Pancreas (tissue), 10 donors: ENCODE results near the gene KLK15. TPM values are rescaled to one million over a fixed set of nuclear protein-coding genes. Genes with fewer than 3 reads are reported as not detected.

ENCODE experiments used
- ATAC-seq, 4 donors: fragments of 200-7000 bp; cut with Tn5 transposase; one replicate each; pipeline versions ENCODE4 v1.8.0 to v1.9.1; 2020; ENCODE audit warnings: mild to moderate bottlenecking in 4 of 4, moderate library complexity in 4 of 4
- DNase-seq, 6 donors: peaks; one replicate each; pipeline ENCODE4 v3.0.0-alpha.2; 2020
- FAIRE-seq: peaks from 2 replicates; lab custom pipeline; 2012; peaks lifted over from hg19 to GRCh38; lab: Jason Lieb, UNC
- H3K27ac ChIP-seq, 4 donors: fragments of 200-600 bp; sonication (generic); 1 replicate in 3 of 4; 2 replicates in 1 of 4; pipeline versions ENCODE4 v1.5.0 to v1.8.0; 2020
- H3K27me3 ChIP-seq, 4 donors: fragments of 200-600 bp; one replicate each; pipeline ENCODE4 v1.8.0; 2021
- H3K36me3 ChIP-seq, 3 donors: fragments of 200-600 bp; sonication (generic) in 1 of 3; one replicate each; pipeline versions ENCODE4 v1.5.0 to v1.8.0; 2020 to 2021
- H3K4me1 ChIP-seq, 3 donors: fragments of 200-600 bp; one replicate each; pipeline ENCODE4 v1.8.0; 2021
- H3K4me3 ChIP-seq, 4 donors: fragments of 200-600 bp; sonication (generic) in 2 of 4; one replicate each; pipeline versions ENCODE4 v1.5.0 to v1.8.0; 2020 to 2021
- H3K9me3 ChIP-seq, 4 donors: fragments of 200-600 bp; one replicate each; pipeline ENCODE4 v1.8.0; 2021
- WGBS, 2 donors: extraction: QIAGEN DNeasy Blood & Tissue Kit; methylation state at CpG; one replicate each; pipeline ENCODE4 v1.1.7; 2013; 5-methylcytosine and 5-hydroxymethylcytosine counted together
- intact Hi-C, 3 donors: fragments of 100-400 bp; cut with DNase I; formaldehyde crosslinking; loops; one replicate each; pipeline versions ENCODE4 v1.11.1 to v1.14.2; 2022
- polyA plus RNA-seq, 2 donors: library from polyadenylated mRNA; stranded (reverse); fragments of 200-250 nt; gene quantifications; one replicate each; pipeline ENCODE4 v1.2.3, GENCODE V29; 2013
- total RNA-seq, 6 donors: library from RNA; stranded (reverse); fragmentation: NEBNext Ultra II Directional in 4 of 6; extraction: Animal tissue kit (Norgen Biotek cat#: 25700) in 4 of 6; gene quantifications; one replicate each; pipeline versions ENCODE4 v1.2.1 to v1.2.4, GENCODE V29; 2021 to 2023
- TF ChIP-seq, protein P1 (sequence below), 4 donors: fragments of 200-600 bp; sonication (generic) in 3 of 4; IDR thresholded peaks; one replicate each; pipeline versions ENCODE4 v1.5.0 to v1.8.0; 2021; ENCODE audit warnings: antibody characterized with exemption in 4 of 4
- donor health status: healthy with polysubstance abuse.
- donor health status: DM: no; HTN: no; CAD: no; lungs with moderate emphysema.
- donor health status: DM: no; HTN: no; CAD: no.
- donor health status: control.
- donor health status: control.
- donor health status: Bipolar disorder and iron deficiency.
- donor health status: DM: yes; HTN: yes; CAD: no.
- donor health status: DM: no; HTN: no; CAD: no.
- donor health status: DM: no; HTN: no; CAD: no.
- donor health status: DM: yes; HTN: yes; CAD: no.

Gene KLK15
- total and polyA plus RNA-seq, 8 donors: 0.07 to 0.27 TPM; not detected in 6

DNA sequence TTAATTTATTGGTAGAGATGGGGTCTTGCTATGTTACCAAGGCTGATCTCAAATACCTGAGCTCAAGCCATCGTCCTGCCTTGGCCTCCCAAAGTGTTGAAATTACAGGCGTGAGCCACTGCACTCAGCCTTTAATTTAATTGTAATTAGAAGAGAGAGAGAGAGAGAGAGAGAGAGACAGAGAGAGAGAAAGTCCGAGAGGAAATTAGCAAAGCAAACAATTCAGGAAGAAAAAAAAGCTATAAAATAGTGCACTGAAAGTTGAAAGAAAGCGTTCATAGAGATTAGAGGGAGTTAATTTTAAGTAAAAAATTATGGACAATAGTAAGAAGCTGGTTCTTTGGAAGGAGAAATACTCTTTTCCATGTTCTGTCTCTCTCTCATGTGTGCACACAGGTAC, 56.1 kb downstream of the KLK15 start:
- no peak for FAIRE-seq
- ATAC-seq: no peak
- H3K4me3 ChIP-seq: no peak overlapping the region
- intact Hi-C loops: no loop called here
- WGBS, 2 donors: 24 to 30% methylated on average over 4 of the region's 4 CpGs
- TF ChIP-seq, protein P1, sequence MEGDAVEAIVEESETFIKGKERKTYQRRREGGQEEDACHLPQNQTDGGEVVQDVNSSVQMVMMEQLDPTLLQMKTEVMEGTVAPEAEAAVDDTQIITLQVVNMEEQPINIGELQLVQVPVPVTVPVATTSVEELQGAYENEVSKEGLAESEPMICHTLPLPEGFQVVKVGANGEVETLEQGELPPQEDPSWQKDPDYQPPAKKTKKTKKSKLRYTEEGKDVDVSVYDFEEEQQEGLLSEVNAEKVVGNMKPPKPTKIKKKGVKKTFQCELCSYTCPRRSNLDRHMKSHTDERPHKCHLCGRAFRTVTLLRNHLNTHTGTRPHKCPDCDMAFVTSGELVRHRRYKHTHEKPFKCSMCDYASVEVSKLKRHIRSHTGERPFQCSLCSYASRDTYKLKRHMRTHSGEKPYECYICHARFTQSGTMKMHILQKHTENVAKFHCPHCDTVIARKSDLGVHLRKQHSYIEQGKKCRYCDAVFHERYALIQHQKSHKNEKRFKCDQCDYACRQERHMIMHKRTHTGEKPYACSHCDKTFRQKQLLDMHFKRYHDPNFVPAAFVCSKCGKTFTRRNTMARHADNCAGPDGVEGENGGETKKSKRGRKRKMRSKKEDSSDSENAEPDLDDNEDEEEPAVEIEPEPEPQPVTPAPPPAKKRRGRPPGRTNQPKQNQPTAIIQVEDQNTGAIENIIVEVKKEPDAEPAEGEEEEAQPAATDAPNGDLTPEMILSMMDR (IDR thresholded peaks at IDR 0.05): no peak
- H3K4me1 ChIP-seq: no peaks in the 10 kb centered on the region
- H3K36me3 ChIP-seq: no peaks in the 10 kb centered on the region
- no peaks in the 10 kb centered on the region for H3K9me3 ChIP-seq
- H3K27ac ChIP-seq: no peak overlapping the region
- DNase-seq: no peak
- H3K27me3 ChIP-seq: peaks cover 0 to 36% (median 14%) of the 10 kb centered on the region in 4 donors

GRCh38 chr19:50776131-50776530, 57.2 kb downstream of the KLK15 start:
- ATAC-seq (no peak), DNase-seq (no peak), FAIRE-seq (no peak)
- Histone ChIP-seq H3K9me3 (no peaks in the 10 kb centered on the region), H3K27me3 (peaks cover 0 to 36% (median 11%) of the 10 kb centered on the region in 4 donors), H3K4me1 (no peaks in the 10 kb centered on the region), H3K27ac (no peak overlapping the region), H3K4me3 (no peak overlapping the region), H3K36me3 (no peaks in the 10 kb centered on the region)
- TF ChIP-seq, protein P1 (IDR thresholded peaks at IDR 0.05): no peak
- intact Hi-C loops: no loop called here
- 66 to 68% methylated on average over 5 of the region's 5 CpGs for WGBS, 2 donors

Other genes starting within 250 kb of the KLK15 start
- under 1 TPM; 0.09 to 0.63 (median 0.37) TPM for gene SYT3, start 193.7 kb downstream of the KLK15 start, total RNA-seq
- gene SYT3, start 193.7 kb downstream of the KLK15 start, polyA plus RNA-seq: under 1 TPM; 0.30 to 0.94 TPM
- gene C19orf81, start 184.1 kb downstream of the KLK15 start, total RNA-seq: 1 to 10 TPM in 1 of 6 donors, under 1 TPM in 3, not detected in 2; 0.69 to 1.2 (median 0.92) TPM
- under 1 TPM in 1 of 2 donors, not detected in 1; 0.40 TPM for gene C19orf81, start 184.1 kb downstream of the KLK15 start, polyA plus RNA-seq
- gene SHANK1, start 113.8 kb downstream of the KLK15 start, total RNA-seq: under 1 TPM in 5 of 6 donors, not detected in 1; 0.06 to 0.69 (median 0.19) TPM
- gene SHANK1, start 113.8 kb downstream of the KLK15 start, polyA plus RNA-seq: under 1 TPM; 0.12 to 0.19 TPM
- gene CLEC11A, start 110.2 kb downstream of the KLK15 start, total RNA-seq: 10 to 100 TPM in 1 of 6 donors, 1 to 10 TPM in 5; 1.3 to 14.6 (median 2.5) TPM
- 1 to 10 TPM; 4.7 to 7.4 TPM for gene CLEC11A, start 110.2 kb downstream of the KLK15 start, polyA plus RNA-seq
- not detected for gene GPR32, start 63.1 kb downstream of the KLK15 start, total RNA-seq
- gene GPR32, start 63.1 kb downstream of the KLK15 start, polyA plus RNA-seq: not detected
- not detected for gene ACP4, start 43.2 kb downstream of the KLK15 start, total RNA-seq
- gene ACP4, start 43.2 kb downstream of the KLK15 start, polyA plus RNA-seq: not detected
- 1,000 to 10,000 TPM in 3 of 6 donors, 100 to 1,000 TPM in 3; 607 to 1,981 (median 1,041) TPM for gene KLK1, start 9.8 kb downstream of the KLK15 start, total RNA-seq
- 100 to 1,000 TPM; 683 to 756 TPM for gene KLK1, start 9.8 kb downstream of the KLK15 start, polyA plus RNA-seq
- not detected for gene KLK3, start 21.3 kb upstream of the KLK15 start, total RNA-seq
- gene KLK3, start 21.3 kb upstream of the KLK15 start, polyA plus RNA-seq: under 1 TPM; 0.05 to 0.27 TPM
- gene KLK2, start 39.9 kb upstream of the KLK15 start, total RNA-seq: not detected
- under 1 TPM; 0.09 to 0.27 TPM for gene KLK2, start 39.9 kb upstream of the KLK15 start, polyA plus RNA-seq
- gene KLK4, start 77.8 kb upstream of the KLK15 start, total RNA-seq: under 1 TPM in 1 of 6 donors, not detected in 5; 0.41 TPM
- not detected for gene KLK4, start 77.8 kb upstream of the KLK15 start, polyA plus RNA-seq
- gene KLK5, start 119.5 kb upstream of the KLK15 start, total RNA-seq: not detected
- under 1 TPM in 1 of 2 donors, not detected in 1; 0.11 TPM for gene KLK5, start 119.5 kb upstream of the KLK15 start, polyA plus RNA-seq
- gene KLK6, start 136.0 kb upstream of the KLK15 start, total RNA-seq: not detected
- not detected for gene KLK6, start 136.0 kb upstream of the KLK15 start, polyA plus RNA-seq
- not detected for gene KLK7, start 150.3 kb upstream of the KLK15 start, total RNA-seq
- gene KLK7, start 150.3 kb upstream of the KLK15 start, polyA plus RNA-seq: under 1 TPM in 1 of 2 donors, not detected in 1; 0.46 TPM
- gene KLK8, start 168.0 kb upstream of the KLK15 start, total RNA-seq: not detected
- not detected for gene KLK8, start 168.0 kb upstream of the KLK15 start, polyA plus RNA-seq
- gene KLK10, start 186.1 kb upstream of the KLK15 start, total RNA-seq: 1 to 10 TPM in 1 of 6 donors, under 1 TPM in 5; 0.15 to 1.7 (median 0.44) TPM
- gene KLK10, start 186.1 kb upstream of the KLK15 start, polyA plus RNA-seq: under 1 TPM; 0.53 to 0.63 TPM
- gene KLK11, start 193.0 kb upstream of the KLK15 start, total RNA-seq: 10 to 100 TPM in 4 of 6 donors, 1 to 10 TPM in 2; 6.7 to 24.2 (median 11.4) TPM
- 10 to 100 TPM; 15.5 to 28.9 TPM for gene KLK11, start 193.0 kb upstream of the KLK15 start, polyA plus RNA-seq
- not detected for gene KLK12, start 201.4 kb upstream of the KLK15 start, total RNA-seq
- gene KLK12, start 201.4 kb upstream of the KLK15 start, polyA plus RNA-seq: not detected
- gene KLK13, start 231.5 kb upstream of the KLK15 start, total RNA-seq: 1 to 10 TPM in 4 of 6 donors, under 1 TPM in 1, not detected in 1; 0.59 to 5.3 (median 1.3) TPM
- gene KLK13, start 231.5 kb upstream of the KLK15 start, polyA plus RNA-seq: 1 to 10 TPM; 2.8 to 6.4 TPM
- gene KLK14, start 249.3 kb upstream of the KLK15 start, total RNA-seq: under 1 TPM in 3 of 6 donors, not detected in 3; 0.20 to 0.32 (median 0.31) TPM
- under 1 TPM; 0.61 to 0.77 TPM for gene KLK14, start 249.3 kb upstream of the KLK15 start, polyA plus RNA-seq